Loucy (cell line): ENCODE measurements around the gene FGF2.

ENCODE experiments used
- H2AFZ ChIP-seq: fragments of 200-600 bp; sonication (generic); 2 replicates; pipeline ENCODE4 v1.6.0; 2016; ENCODE audit warnings: antibody characterized with exemption, mild to moderate bottlenecking, low read length, moderate library complexity
- H3F3A ChIP-seq: fragments of 200-600 bp; 2 replicates; pipeline ENCODE4 v1.6.0; 2016; ENCODE audit warnings: antibody characterized with exemption, low read depth, mild to moderate bottlenecking
- H3K27me3 ChIP-seq: fragments of 200-600 bp; sonication (generic); 2 replicates; pipeline ENCODE4 v1.6.1; 2014; ENCODE audit warnings: low read length, mild to moderate bottlenecking; ENCODE audit not compliant: insufficient read depth, poor library complexity, severe bottlenecking
- H3K36me3 ChIP-seq: fragments of 200-600 bp; sonication (generic); 2 replicates; pipeline ENCODE4 v1.6.1; 2016; ENCODE audit warnings: low read length; ENCODE audit not compliant: insufficient read depth
- H3K4me1 ChIP-seq: fragments of 200-600 bp; sonication (generic); 2 replicates; pipeline ENCODE4 v1.5.1; 2014; ENCODE audit warnings: low read length, mild to moderate bottlenecking; ENCODE audit not compliant: insufficient read depth, poor library complexity, severe bottlenecking
- H3K4me2 ChIP-seq: fragments of 200-600 bp; sonication (generic); 2 replicates; pipeline ENCODE4 v1.6.0; 2014; ENCODE audit warnings: antibody characterized with exemption, low read length, low read depth, mild to moderate bottlenecking; ENCODE audit not compliant: poor library complexity, severe bottlenecking
- H3K4me3 ChIP-seq: fragments of 200-600 bp; sonication (generic); 2 replicates; pipeline ENCODE4 v1.5.1; 2014; ENCODE audit warnings: low read length, mild to moderate bottlenecking, mixed read lengths; ENCODE audit not compliant: poor library complexity, severe bottlenecking
- H3K79me2 ChIP-seq: fragments of 200-600 bp; sonication (generic); 2 replicates; pipeline ENCODE4 v1.6.1; 2014; ENCODE audit warnings: low read length; ENCODE audit not compliant: insufficient read depth
- H3K9ac ChIP-seq: fragments of 200-600 bp; sonication (generic); 2 replicates; pipeline ENCODE4 v1.6.0; 2014; ENCODE audit warnings: mild to moderate bottlenecking, low read depth, low read length, moderate library complexity; ENCODE audit not compliant: poor library complexity, severe bottlenecking
- H3K9me2 ChIP-seq: fragments of 200-600 bp; sonication (generic); replicated peaks from 2 replicates; pipeline ENCODE4 v1.6.1; 2016; ENCODE audit warnings: low read depth, low read length, mixed read lengths
- H3K9me3 ChIP-seq: fragments of 200-600 bp; sonication (generic); 2 replicates; pipeline ENCODE4 v1.6.1; 2014; ENCODE audit warnings: mild to moderate bottlenecking, antibody characterized with exemption, low read length, low read depth; ENCODE audit not compliant: insufficient read depth
- H4K20me1 ChIP-seq: fragments of 200-600 bp; sonication (generic); 2 replicates; pipeline ENCODE4 v1.6.0; 2014; ENCODE audit warnings: antibody characterized with exemption, low read length, mild to moderate bottlenecking; ENCODE audit not compliant: insufficient read depth, poor library complexity, severe bottlenecking
- EZH2phosphoT487 ChIP-seq: fragments of 200-600 bp; IDR thresholded peaks from 2 replicates; pipeline ENCODE4 v1.6.1; 2018; ENCODE audit warnings: antibody characterized with exemption, mild to moderate bottlenecking, moderate library complexity, borderline replicate concordance
- TF ChIP-seq, protein P1 (sequence below): fragments of 200-600 bp; sonication (generic); conservative IDR thresholded peaks from 2 replicates; pipeline ENCODE4 v1.5.1; 2014; ENCODE audit warnings: mild to moderate bottlenecking, antibody characterized with exemption, low read length

FGF2 gene

DNA sequence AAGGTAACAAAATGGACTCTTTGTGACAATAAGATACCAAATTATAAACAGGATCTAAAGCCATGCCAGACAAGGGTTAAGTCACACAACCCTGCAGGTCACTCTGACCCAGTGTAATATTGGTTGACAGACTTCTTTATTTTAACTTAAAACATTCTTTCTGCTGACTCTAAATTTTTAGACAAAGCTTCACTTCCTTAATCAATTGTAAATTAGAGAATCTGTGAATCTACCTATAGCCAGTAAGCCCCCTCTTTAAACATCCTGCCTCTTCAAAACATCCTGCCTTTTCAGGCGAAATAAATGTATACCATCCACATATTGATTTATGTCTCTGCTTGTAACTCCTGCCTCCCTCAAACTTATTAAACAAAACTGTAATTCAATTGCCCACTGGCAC is 81.6 kb downstream of the FGF2 start:
- H3K36me3 ChIP-seq: no peaks in the 10 kb centered on the region
- TF ChIP-seq, protein P1, sequence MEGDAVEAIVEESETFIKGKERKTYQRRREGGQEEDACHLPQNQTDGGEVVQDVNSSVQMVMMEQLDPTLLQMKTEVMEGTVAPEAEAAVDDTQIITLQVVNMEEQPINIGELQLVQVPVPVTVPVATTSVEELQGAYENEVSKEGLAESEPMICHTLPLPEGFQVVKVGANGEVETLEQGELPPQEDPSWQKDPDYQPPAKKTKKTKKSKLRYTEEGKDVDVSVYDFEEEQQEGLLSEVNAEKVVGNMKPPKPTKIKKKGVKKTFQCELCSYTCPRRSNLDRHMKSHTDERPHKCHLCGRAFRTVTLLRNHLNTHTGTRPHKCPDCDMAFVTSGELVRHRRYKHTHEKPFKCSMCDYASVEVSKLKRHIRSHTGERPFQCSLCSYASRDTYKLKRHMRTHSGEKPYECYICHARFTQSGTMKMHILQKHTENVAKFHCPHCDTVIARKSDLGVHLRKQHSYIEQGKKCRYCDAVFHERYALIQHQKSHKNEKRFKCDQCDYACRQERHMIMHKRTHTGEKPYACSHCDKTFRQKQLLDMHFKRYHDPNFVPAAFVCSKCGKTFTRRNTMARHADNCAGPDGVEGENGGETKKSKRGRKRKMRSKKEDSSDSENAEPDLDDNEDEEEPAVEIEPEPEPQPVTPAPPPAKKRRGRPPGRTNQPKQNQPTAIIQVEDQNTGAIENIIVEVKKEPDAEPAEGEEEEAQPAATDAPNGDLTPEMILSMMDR: no peak
- no peak for TF ChIP-seq EZH2phosphoT487
- H4K20me1 ChIP-seq: no peaks in the 10 kb centered on the region
- no peaks in the 10 kb centered on the region for H3K79me2 ChIP-seq
- H3K9ac ChIP-seq: no peak overlapping the region
- H3K4me1 ChIP-seq: no peaks in the 10 kb centered on the region
- H3K9me3 ChIP-seq: no peaks in the 10 kb centered on the region
- H3F3A ChIP-seq: no peaks in the 10 kb centered on the region
- no peaks in the 10 kb centered on the region for H3K27me3 ChIP-seq
- no peak overlapping the region for H2AFZ ChIP-seq
- no peak overlapping the region for H3K4me2 ChIP-seq
- no peaks in the 10 kb centered on the region for H3K9me2 ChIP-seq
- no peak overlapping the region for H3K4me3 ChIP-seq

DNA sequence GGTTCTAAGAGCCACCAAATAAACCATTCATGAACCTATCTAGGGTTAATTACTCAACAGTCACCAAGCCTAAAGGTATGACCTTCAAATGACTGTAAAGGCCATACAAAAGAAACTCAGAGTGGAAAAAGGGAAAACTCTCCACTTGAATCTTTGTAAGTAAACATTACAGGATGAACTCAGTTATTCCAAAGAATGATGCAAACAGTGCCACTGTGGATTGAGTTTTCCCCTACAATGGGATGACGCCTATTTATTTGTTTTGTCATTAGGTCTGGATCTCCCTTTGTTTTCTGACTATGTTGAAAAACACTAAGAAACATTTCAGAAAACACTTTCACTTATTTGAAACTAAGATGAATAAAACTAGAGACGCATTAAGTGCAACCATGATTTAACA is 83.1 kb downstream of the FGF2 start:
- H3K9ac ChIP-seq: no peak overlapping the region
- H4K20me1 ChIP-seq: no peaks in the 10 kb centered on the region
- no peak for TF ChIP-seq EZH2phosphoT487
- TF ChIP-seq, protein P1: no peak
- H3F3A ChIP-seq: no peaks in the 10 kb centered on the region
- H3K9me3 ChIP-seq: no peaks in the 10 kb centered on the region
- H3K36me3 ChIP-seq: no peaks in the 10 kb centered on the region
- H2AFZ ChIP-seq: no peak overlapping the region
- H3K79me2 ChIP-seq: no peaks in the 10 kb centered on the region
- H3K27me3 ChIP-seq: no peaks in the 10 kb centered on the region
- no peaks in the 10 kb centered on the region for H3K4me1 ChIP-seq
- H3K4me3 ChIP-seq: no peak overlapping the region
- H3K4me2 ChIP-seq: no peak overlapping the region
- H3K9me2 ChIP-seq: no peaks in the 10 kb centered on the region

DNA sequence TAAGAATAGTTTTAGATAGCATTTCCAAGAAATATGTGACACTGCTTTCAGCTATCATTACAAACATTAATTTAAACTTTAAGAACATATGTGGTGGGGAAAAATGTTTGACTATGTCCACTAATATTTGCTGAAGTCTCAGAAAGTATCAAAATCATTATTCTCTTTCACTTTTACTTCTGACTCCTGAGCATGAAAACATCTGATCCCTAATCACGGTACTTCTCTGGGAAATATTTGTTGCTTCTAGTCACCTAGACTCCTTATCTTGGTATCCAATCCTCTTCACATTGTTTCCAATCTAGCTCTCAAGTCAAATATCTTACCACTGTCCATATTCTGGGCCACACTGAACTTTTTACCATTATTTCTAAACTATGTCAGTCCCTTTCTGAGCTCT is 85.0 kb downstream of the FGF2 start:
- no peak for TF ChIP-seq EZH2phosphoT487
- TF ChIP-seq, protein P1: no peak
- Histone ChIP-seq H3K9me2 (no peaks in the 10 kb centered on the region), H3F3A (no peaks in the 10 kb centered on the region), H3K4me3 (no peak overlapping the region), H4K20me1 (no peaks in the 10 kb centered on the region), H3K36me3 (no peaks in the 10 kb centered on the region), H2AFZ (no peak overlapping the region), H3K27me3 (no peaks in the 10 kb centered on the region), H3K4me2 (no peak overlapping the region), H3K9ac (no peak overlapping the region), H3K79me2 (no peaks in the 10 kb centered on the region), H3K9me3 (no peaks in the 10 kb centered on the region), H3K4me1 (no peaks in the 10 kb centered on the region)
